Kidney epithelial cell (primary cell): Measurements from ENCODE around the gene SURF1. TPM values are rescaled to one million over a fixed set of nuclear protein-coding genes. Genes with fewer than 3 reads are reported as not detected.

ENCODE experiments used
- DNase-seq: peaks from one replicate; pipeline ENCODE4 v3.0.0-alpha.2; 2010; ENCODE audit warnings: low read depth
- H3K27me3 ChIP-seq: 2 replicates; pipeline ENCODE4 v1.6.0; 2011; ENCODE audit warnings: low read length; ENCODE audit not compliant: control insufficient read depth, insufficient read depth
- H3K36me3 ChIP-seq: 2 replicates; pipeline ENCODE4 v1.5.1; 2011; ENCODE audit warnings: low read length; ENCODE audit not compliant: control insufficient read depth, insufficient read depth
- H3K4me3 ChIP-seq: 2 replicates; pipeline ENCODE4 v1.5.1; 2011; ENCODE audit warnings: low read depth, mild to moderate bottlenecking, control low read depth, low read length
- CTCF ChIP-seq: IDR thresholded peaks from 2 replicates; pipeline ENCODE4 v1.5.1; 2011; ENCODE audit warnings: mild to moderate bottlenecking, moderate library complexity, low read length, control low read depth, inconsistent platforms; ENCODE audit not compliant: insufficient read depth, poor library complexity, severe bottlenecking
- total RNA-seq: library from RNA; depleted of rRNA; stranded (reverse); fragments of >200 nt; gene quantifications from 2 replicates; pipeline ENCODE4 v1.2.3, GENCODE V29; 2015

The SURF1 gene
- total RNA-seq, 1 donor from 2014 or later: 39.2 TPM

- no peak for DNase-seq
- Histone ChIP-seq H3K4me3 (no peak overlapping the region), H3K36me3 (peaks cover 8% of the 10 kb centered on the region), H3K27me3 (no peaks in the 10 kb centered on the region)
- no peak for TF ChIP-seq CTCF
Measured at GRCh38 chr9:133345596-133345995, 10.7 kb downstream of the SURF1 start.

GRCh38 chr9:133344979-133345378 lies 11.3 kb downstream of the SURF1 start:
- TF ChIP-seq CTCF: no peak
- no peak overlapping the region for H3K4me3 ChIP-seq
- H3K27me3 ChIP-seq: no peaks in the 10 kb centered on the region
- H3K36me3 ChIP-seq: peaks cover 4% of the 10 kb centered on the region
- DNase-seq: no peak

GRCh38 chr9:133344071-133344470 lies 12.2 kb downstream of the SURF1 start:
- peaks cover 3% of the 10 kb centered on the region for H3K36me3 ChIP-seq

GRCh38 chr9:133342570-133342969 lies 13.7 kb downstream of the SURF1 start:
- peak; percentile 32 for TF ChIP-seq CTCF
- Histone ChIP-seq H3K36me3 (peaks cover 1% of the 10 kb centered on the region), H3K27me3 (no peaks in the 10 kb centered on the region), H3K4me3 (no peak overlapping the region)
- DNase-seq: no peak

More at GRCh38 chr9:133344071-133344470, 12.2 kb downstream of the SURF1 start:
- no peaks in the 10 kb centered on the region for H3K27me3 ChIP-seq
- no peak for TF ChIP-seq CTCF
- H3K4me3 ChIP-seq: no peak overlapping the region
- DNase-seq: no peak

- TF ChIP-seq CTCF: peak; percentile 33
- Histone ChIP-seq H3K4me3 (no peak overlapping the region), H3K36me3 (peaks cover 1% of the 10 kb centered on the region), H3K27me3 (no peaks in the 10 kb centered on the region)
- DNase-seq: no peak
Measured at GRCh38 chr9:133342069-133342406, 14.2 kb downstream of the SURF1 start.

GRCh38 chr9:133341369-133342068 lies 14.8 kb downstream of the SURF1 start:
- TF ChIP-seq CTCF: no peak
- peaks cover 1% of the 10 kb centered on the region for H3K36me3 ChIP-seq
- no peak overlapping the region for H3K4me3 ChIP-seq
- H3K27me3 ChIP-seq: no peaks in the 10 kb centered on the region
- no peak for DNase-seq
